Gastroesophageal sphincter (tissue), 3 donors: ENCODE data around the gene MEGF11.

ENCODE experiments used
- POLR2A ChIP-seq, 2 donors: fragments of 450-650 bp; IDR thresholded peaks; one replicate each; pipeline ENCODE4 v1.6.1; 2017; ENCODE audit warnings: antibody characterized with exemption in 2 of 2, mild to moderate bottlenecking in 2 of 2, moderate library complexity in 1 of 2
- POLR2AphosphoS5 ChIP-seq: sonication (generic); formaldehyde crosslinking; IDR thresholded peaks from one replicate; pipeline ENCODE4 v1.6.1; 2017; ENCODE audit warnings: antibody characterized with exemption
- TF ChIP-seq, protein P1 (sequence below), 4 experiments: fragments of 200-600 bp in 2 of 4; fragments of 450-650 bp in 2 of 4; sonication (generic) in 1 of 4; IDR thresholded peaks; one replicate each; pipeline ENCODE4 v1.5.1; 2017 to 2019; ENCODE audit warnings: antibody characterized with exemption in 4 of 4, mild to moderate bottlenecking in 2 of 4, moderate library complexity in 2 of 4

DNA sequence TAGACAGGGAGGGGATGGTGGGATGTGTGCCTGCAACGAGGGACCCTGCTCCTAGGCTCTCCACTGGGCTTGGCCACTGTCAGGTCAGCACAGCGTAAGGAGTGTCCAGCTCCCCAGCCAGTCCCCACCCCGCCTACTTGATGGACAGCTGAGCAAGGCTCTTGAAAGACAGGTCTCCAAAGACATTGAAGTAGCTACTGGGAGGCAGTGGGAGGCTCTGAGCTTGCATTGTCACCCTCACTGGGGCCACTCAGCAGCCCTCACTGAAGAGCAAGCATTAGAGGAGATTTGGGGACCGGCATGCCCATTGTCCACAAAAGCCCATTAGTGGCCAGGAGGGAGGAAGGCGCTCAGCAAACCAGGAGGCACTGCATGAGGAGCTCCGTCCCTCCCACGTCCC lies 146.5 kb downstream of the MEGF11 start:
- TF ChIP-seq, protein P1, sequence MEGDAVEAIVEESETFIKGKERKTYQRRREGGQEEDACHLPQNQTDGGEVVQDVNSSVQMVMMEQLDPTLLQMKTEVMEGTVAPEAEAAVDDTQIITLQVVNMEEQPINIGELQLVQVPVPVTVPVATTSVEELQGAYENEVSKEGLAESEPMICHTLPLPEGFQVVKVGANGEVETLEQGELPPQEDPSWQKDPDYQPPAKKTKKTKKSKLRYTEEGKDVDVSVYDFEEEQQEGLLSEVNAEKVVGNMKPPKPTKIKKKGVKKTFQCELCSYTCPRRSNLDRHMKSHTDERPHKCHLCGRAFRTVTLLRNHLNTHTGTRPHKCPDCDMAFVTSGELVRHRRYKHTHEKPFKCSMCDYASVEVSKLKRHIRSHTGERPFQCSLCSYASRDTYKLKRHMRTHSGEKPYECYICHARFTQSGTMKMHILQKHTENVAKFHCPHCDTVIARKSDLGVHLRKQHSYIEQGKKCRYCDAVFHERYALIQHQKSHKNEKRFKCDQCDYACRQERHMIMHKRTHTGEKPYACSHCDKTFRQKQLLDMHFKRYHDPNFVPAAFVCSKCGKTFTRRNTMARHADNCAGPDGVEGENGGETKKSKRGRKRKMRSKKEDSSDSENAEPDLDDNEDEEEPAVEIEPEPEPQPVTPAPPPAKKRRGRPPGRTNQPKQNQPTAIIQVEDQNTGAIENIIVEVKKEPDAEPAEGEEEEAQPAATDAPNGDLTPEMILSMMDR (IDR thresholded peaks at IDR 0.05), result no peak
- TF ChIP-seq POLR2A (IDR thresholded peaks at IDR 0.05) (no peak), POLR2AphosphoS5 (no peak)
